ENCODE results near the gene ZNFX1.

GRCh38 chr20:49207076-49207475, 70.8 kb downstream of the ZNFX1 start:
- TF ChIP-seq POLR2A (IDR thresholded peaks at IDR 0.05), result no peak
- no peak for TF ChIP-seq CTCF (IDR thresholded peaks at IDR 0.05)

Measured in body of pancreas (tissue), 4 donors.